Activated naive CD8-positive, alpha-beta T cell treated with anti-CD3 and anti-CD28 coated beads, Interleukin-2, amount 50 U/mL, for 24 hours (primary cell): ENCODE data around the gene DAG1.

Experiments used
- ATAC-seq: fragments of 150-1000 bp; cut with Tn5 transposase; one replicate; pipeline ENCODE4 v1.10.0; 2021
- DNase-seq: peaks from one replicate; pipeline ENCODE4 v3.0.0; 2021
- H3K27ac Mint-ChIP-seq: one replicate; pipeline ENCODE4 v1.8.0; 2021; ENCODE audit warnings: mild to moderate bottlenecking, mixed read lengths
- H3K27me3 Mint-ChIP-seq: one replicate; pipeline ENCODE4 v1.8.0; 2021; ENCODE audit warnings: mixed read lengths
- H3K36me3 Mint-ChIP-seq: one replicate; pipeline ENCODE4 v1.8.0; 2021; ENCODE audit warnings: low read depth, mixed read lengths
- H3K4me1 Mint-ChIP-seq: one replicate; pipeline ENCODE4 v1.8.0; 2021; ENCODE audit warnings: mixed read lengths
- H3K4me3 Mint-ChIP-seq: one replicate; pipeline ENCODE4 v1.8.0; 2021; ENCODE audit warnings: mild to moderate bottlenecking, moderate library complexity, mixed read lengths
- H3K9me3 Mint-ChIP-seq: one replicate; pipeline ENCODE4 v1.8.0; 2021; ENCODE audit warnings: mixed read lengths

DAG1 gene

GRCh38 chr3:49519916-49520385 is 49.9 kb downstream of the DAG1 start:
- H3K36me3 Mint-ChIP-seq: peaks cover 17% of the 10 kb centered on the region
- H3K27me3 Mint-ChIP-seq: no peaks in the 10 kb centered on the region
- H3K4me3 Mint-ChIP-seq: no peak overlapping the region
- no peaks in the 10 kb centered on the region for H3K9me3 Mint-ChIP-seq
- ATAC-seq: no peak
- peaks cover 5% of the 10 kb centered on the region for H3K4me1 Mint-ChIP-seq
- no peak for DNase-seq
- H3K27ac Mint-ChIP-seq: no peak overlapping the region

- Mint-ChIP-seq H3K27ac (no peak overlapping the region), H3K36me3 (peaks cover 12% of the 10 kb centered on the region), H3K4me1 (peaks cover 11% of the 10 kb centered on the region), H3K27me3 (no peaks in the 10 kb centered on the region), H3K4me3 (no peak overlapping the region), H3K9me3 (no peaks in the 10 kb centered on the region)
- no peak for ATAC-seq
- DNase-seq: no peak
Measured at GRCh38 chr3:49523756-49524747, 54.0 kb downstream of the DAG1 start.

GRCh38 chr3:49529567-49529966 is 59.5 kb downstream of the DAG1 start:
- peak; percentile 22 for DNase-seq
- H3K4me1 Mint-ChIP-seq: peaks cover 31% of the 10 kb centered on the region
- peak; percentile 92 for ATAC-seq
- no peaks in the 10 kb centered on the region for H3K9me3 Mint-ChIP-seq
- no peaks in the 10 kb centered on the region for H3K27me3 Mint-ChIP-seq
- peak overlapping the region; percentile 48 for H3K27ac Mint-ChIP-seq
- H3K4me3 Mint-ChIP-seq: no peak overlapping the region
- peaks cover 27% of the 10 kb centered on the region for H3K36me3 Mint-ChIP-seq

GRCh38 chr3:49530231-49530630 is 60.2 kb downstream of the DAG1 start:
- H3K27ac Mint-ChIP-seq: no peak overlapping the region
- no peak for ATAC-seq

GRCh38 chr3:49530701-49531100 is 60.6 kb downstream of the DAG1 start:
- no peaks in the 10 kb centered on the region for H3K27me3 Mint-ChIP-seq
- no peaks in the 10 kb centered on the region for H3K9me3 Mint-ChIP-seq
- H3K4me3 Mint-ChIP-seq: no peak overlapping the region
- H3K27ac Mint-ChIP-seq: no peak overlapping the region
- DNase-seq (no peak), ATAC-seq (no peak)
- peaks cover 31% of the 10 kb centered on the region for H3K4me1 Mint-ChIP-seq
- peaks cover 27% of the 10 kb centered on the region for H3K36me3 Mint-ChIP-seq

More at GRCh38 chr3:49530231-49530630, 60.2 kb downstream of the DAG1 start:
- no peak overlapping the region for H3K4me3 Mint-ChIP-seq
- peaks cover 31% of the 10 kb centered on the region for H3K4me1 Mint-ChIP-seq
- no peaks in the 10 kb centered on the region for H3K9me3 Mint-ChIP-seq
- no peak for DNase-seq
- H3K36me3 Mint-ChIP-seq: peaks cover 27% of the 10 kb centered on the region
- H3K27me3 Mint-ChIP-seq: no peaks in the 10 kb centered on the region

GRCh38 chr3:49531218-49531617 is 61.2 kb downstream of the DAG1 start:
- Mint-ChIP-seq H3K36me3 (peaks cover 27% of the 10 kb centered on the region), H3K9me3 (no peaks in the 10 kb centered on the region), H3K27ac (no peak overlapping the region), H3K4me1 (peaks cover 31% of the 10 kb centered on the region), H3K4me3 (no peak overlapping the region), H3K27me3 (no peaks in the 10 kb centered on the region)
- ATAC-seq (no peak), DNase-seq (no peak)

- ATAC-seq: no peak
- H3K4me1 Mint-ChIP-seq: peaks cover 31% of the 10 kb centered on the region
- peak overlapping the region; percentile 32 for H3K4me3 Mint-ChIP-seq
- H3K36me3 Mint-ChIP-seq: peaks cover 27% of the 10 kb centered on the region
- DNase-seq: peak; percentile 27
- no peaks in the 10 kb centered on the region for H3K9me3 Mint-ChIP-seq
- H3K27ac Mint-ChIP-seq: peak overlapping the region; percentile 85
- H3K27me3 Mint-ChIP-seq: no peaks in the 10 kb centered on the region
Measured at GRCh38 chr3:49531715-49532114, 61.6 kb downstream of the DAG1 start.

GRCh38 chr3:49533031-49533430 is 63.0 kb downstream of the DAG1 start:
- H3K27ac Mint-ChIP-seq: no peak overlapping the region
- no peaks in the 10 kb centered on the region for H3K9me3 Mint-ChIP-seq
- ATAC-seq (no peak), DNase-seq (no peak)
- no peak overlapping the region for H3K4me3 Mint-ChIP-seq
- peaks cover 31% of the 10 kb centered on the region for H3K4me1 Mint-ChIP-seq
- H3K27me3 Mint-ChIP-seq: no peaks in the 10 kb centered on the region
- H3K36me3 Mint-ChIP-seq: peaks cover 22% of the 10 kb centered on the region

- no peaks in the 10 kb centered on the region for H3K9me3 Mint-ChIP-seq
- no peak for ATAC-seq
- H3K4me1 Mint-ChIP-seq: peaks cover 26% of the 10 kb centered on the region
- H3K27me3 Mint-ChIP-seq: no peaks in the 10 kb centered on the region
- H3K36me3 Mint-ChIP-seq: peaks cover 22% of the 10 kb centered on the region
- DNase-seq: no peak
- no peak overlapping the region for H3K4me3 Mint-ChIP-seq
- H3K27ac Mint-ChIP-seq: no peak overlapping the region
Measured at GRCh38 chr3:49533786-49534519, 63.9 kb downstream of the DAG1 start.

GRCh38 chr3:49534581-49535441 is 64.7 kb downstream of the DAG1 start:
- Mint-ChIP-seq H3K4me3 (no peak overlapping the region), H3K27me3 (no peaks in the 10 kb centered on the region), H3K36me3 (peaks cover 22% of the 10 kb centered on the region), H3K9me3 (no peaks in the 10 kb centered on the region), H3K4me1 (peaks cover 18% of the 10 kb centered on the region), H3K27ac (no peak overlapping the region)
- ATAC-seq: no peak
- DNase-seq: no peak

GRCh38 chr3:49535971-49536874 is 66.2 kb downstream of the DAG1 start:
- DNase-seq (no peak), ATAC-seq (no peak)
- Mint-ChIP-seq H3K4me3 (no peak overlapping the region), H3K27ac (no peak overlapping the region), H3K9me3 (no peaks in the 10 kb centered on the region), H3K36me3 (peaks cover 14% of the 10 kb centered on the region), H3K4me1 (peaks cover 8% of the 10 kb centered on the region), H3K27me3 (no peaks in the 10 kb centered on the region)

- Mint-ChIP-seq H3K27me3 (no peaks in the 10 kb centered on the region), H3K4me3 (no peak overlapping the region), H3K9me3 (no peaks in the 10 kb centered on the region), H3K27ac (no peak overlapping the region), H3K36me3 (peaks cover 6% of the 10 kb centered on the region), H3K4me1 (no peaks in the 10 kb centered on the region)
- ATAC-seq (no peak), DNase-seq (no peak)
Measured at GRCh38 chr3:49536875-49537533, 66.9 kb downstream of the DAG1 start.
